ENCODE measurements around the gene PCSK4. TPM values are rescaled to one million over a fixed set of nuclear protein-coding genes. Genes with fewer than 3 reads are reported as not detected.
A peak's percentile ranks its signal among the peaks of the same experiment; 100 is the strongest.

Gene PCSK4
- total RNA-seq, 2 experiments from 2014 or later = 8.3 to 13.0 TPM

DNA sequence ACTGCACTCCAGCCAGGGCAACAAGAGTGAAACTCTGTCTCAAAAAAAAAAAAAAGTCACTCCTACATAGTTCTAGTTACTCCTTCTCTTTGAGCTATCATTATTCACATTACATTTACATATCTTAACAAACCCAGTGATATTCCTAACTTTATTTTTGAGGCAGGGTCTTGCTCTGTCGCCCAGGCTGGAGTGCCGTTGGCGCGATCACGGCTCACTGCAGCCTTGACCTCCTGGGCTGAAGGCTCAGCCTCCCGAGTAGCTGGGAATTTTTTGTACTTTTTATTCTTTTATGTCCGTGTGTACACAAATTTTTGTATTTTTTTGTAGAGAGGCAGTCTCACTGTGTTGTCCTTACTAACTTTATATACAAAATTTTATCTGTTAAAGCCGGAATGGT lies 52.5 kb downstream of the PCSK4 start:
- Histone ChIP-seq H3K9me2 (ENCODE audit: insufficient read depth, low read length) (no peaks in the 10 kb centered on the region), H3K27ac (ENCODE audit: low read depth, low read length, poor library complexity, severe bottlenecking) (peak overlapping the region; percentile 61), H4K20me1 (ENCODE audit: insufficient read depth, low read length) (peaks cover 18% of the 10 kb centered on the region), H3K4me3 (ENCODE audit: low read depth, low read length, poor library complexity, severe bottlenecking) (peak overlapping the region; percentile 96), H3K9me3 (ENCODE audit: low read length) (no peaks in the 10 kb centered on the region), H3K4me1 (ENCODE audit: insufficient read depth, low read length, poor library complexity, severe bottlenecking) (peaks cover 27% of the 10 kb centered on the region), H3K36me3 (ENCODE audit: insufficient read depth, low read length) (peaks cover 76% of the 10 kb centered on the region), H3K4me2 (ENCODE audit: low read length) (peak overlapping the region; percentile 56), H3K79me2 (ENCODE audit: insufficient read depth, low read depth, low read length) (peaks cover 34% of the 10 kb centered on the region), H2AFZ (ENCODE audit: low read length) (peak overlapping the region; percentile 54; the same call in 1 of the 2 replicates)
- ChIA-PET POLR2A (no interaction called here), CTCF (ENCODE audit: unreplicated experiment) (no interaction called here)
- intact Hi-C loops (cut with micrococcal nuclease; ENCODE audit: unreplicated experiment) = loop anchor here (1.0 to 5.0 kb wide), 2 partner anchors 30 to 160 kb away; partner anchors contain the start of genes DAZAP1 and FAM174C
- no peak for DNase-seq (ENCODE audit: low spot score)
- BruUV-seq (replicated peaks) = no TSS peak
- TF ChIP-seq, protein P1, sequence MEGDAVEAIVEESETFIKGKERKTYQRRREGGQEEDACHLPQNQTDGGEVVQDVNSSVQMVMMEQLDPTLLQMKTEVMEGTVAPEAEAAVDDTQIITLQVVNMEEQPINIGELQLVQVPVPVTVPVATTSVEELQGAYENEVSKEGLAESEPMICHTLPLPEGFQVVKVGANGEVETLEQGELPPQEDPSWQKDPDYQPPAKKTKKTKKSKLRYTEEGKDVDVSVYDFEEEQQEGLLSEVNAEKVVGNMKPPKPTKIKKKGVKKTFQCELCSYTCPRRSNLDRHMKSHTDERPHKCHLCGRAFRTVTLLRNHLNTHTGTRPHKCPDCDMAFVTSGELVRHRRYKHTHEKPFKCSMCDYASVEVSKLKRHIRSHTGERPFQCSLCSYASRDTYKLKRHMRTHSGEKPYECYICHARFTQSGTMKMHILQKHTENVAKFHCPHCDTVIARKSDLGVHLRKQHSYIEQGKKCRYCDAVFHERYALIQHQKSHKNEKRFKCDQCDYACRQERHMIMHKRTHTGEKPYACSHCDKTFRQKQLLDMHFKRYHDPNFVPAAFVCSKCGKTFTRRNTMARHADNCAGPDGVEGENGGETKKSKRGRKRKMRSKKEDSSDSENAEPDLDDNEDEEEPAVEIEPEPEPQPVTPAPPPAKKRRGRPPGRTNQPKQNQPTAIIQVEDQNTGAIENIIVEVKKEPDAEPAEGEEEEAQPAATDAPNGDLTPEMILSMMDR (conservative IDR thresholded peaks at IDR 0.05; ENCODE audit: low read length) = no peak
- no peak for TF ChIP-seq EZH2phosphoT487 (IDR thresholded peaks at IDR 0.05; ENCODE audit: borderline replicate concordance, low read depth, low read length)

DNA sequence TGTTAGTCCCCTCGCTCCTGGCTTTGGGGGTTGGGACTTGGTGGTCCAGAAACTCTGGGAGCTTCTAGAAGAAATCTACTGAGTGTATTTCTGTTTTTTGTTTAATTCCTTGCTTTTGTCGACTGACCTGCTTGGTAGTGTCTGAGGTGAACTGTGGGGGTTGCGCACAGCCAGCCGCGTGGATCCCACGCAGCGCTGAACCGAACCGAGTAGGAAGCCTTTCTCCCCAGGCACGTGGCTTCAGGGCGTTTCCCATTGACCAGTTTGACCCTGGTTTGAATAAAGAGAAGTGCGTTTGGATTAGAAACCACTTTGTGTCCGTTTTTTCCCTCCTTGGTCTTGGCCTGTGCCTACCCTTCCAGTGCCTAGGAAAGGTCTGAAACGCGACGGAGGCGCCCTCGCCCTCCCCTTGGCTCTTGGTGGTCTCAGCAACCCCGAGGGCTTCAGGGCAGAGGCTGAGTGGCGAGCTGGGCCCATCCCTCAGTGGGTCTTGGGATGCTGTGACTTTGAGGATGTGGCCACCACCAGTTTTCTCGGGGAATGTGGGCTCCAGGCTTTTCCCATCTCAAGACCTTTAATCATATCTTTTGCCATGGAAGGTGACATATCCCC lies 54.7 kb downstream of the PCSK4 start:
- Histone ChIP-seq H4K20me1 (ENCODE audit: insufficient read depth, low read length) (peaks cover 7% of the 10 kb centered on the region), H3K9me2 (ENCODE audit: insufficient read depth, low read length) (no peaks in the 10 kb centered on the region), H2AFZ (ENCODE audit: low read length) (no peak overlapping the region), H3K4me3 (ENCODE audit: low read depth, low read length, poor library complexity, severe bottlenecking) (no peak overlapping the region), H3K4me1 (ENCODE audit: insufficient read depth, low read length, poor library complexity, severe bottlenecking) (peaks cover 21% of the 10 kb centered on the region), H3K9me3 (ENCODE audit: low read length) (no peaks in the 10 kb centered on the region), H3K4me2 (ENCODE audit: low read length) (no peak overlapping the region), H3K36me3 (ENCODE audit: insufficient read depth, low read length) (peaks cover 70% of the 10 kb centered on the region), H3K27ac (ENCODE audit: low read depth, low read length, poor library complexity, severe bottlenecking) (no peak overlapping the region), H3K79me2 (ENCODE audit: insufficient read depth, low read depth, low read length) (peaks cover 23% of the 10 kb centered on the region)
- intact Hi-C loops (cut with micrococcal nuclease; ENCODE audit: unreplicated experiment) = loop anchor here (5.0 kb wide), 1 partner anchor 158 kb away; the partner anchor contains the start of gene FAM174C
- TF ChIP-seq, protein P1 (conservative IDR thresholded peaks at IDR 0.05; ENCODE audit: low read length) = no peak
- TF ChIP-seq EZH2phosphoT487 (IDR thresholded peaks at IDR 0.05; ENCODE audit: borderline replicate concordance, low read depth, low read length) = no peak
- ChIA-PET CTCF (ENCODE audit: unreplicated experiment) (no interaction called here), POLR2A (no interaction called here)
- DNase-seq (ENCODE audit: low spot score) = no peak
- BruUV-seq (replicated peaks) = no TSS peak

DNA sequence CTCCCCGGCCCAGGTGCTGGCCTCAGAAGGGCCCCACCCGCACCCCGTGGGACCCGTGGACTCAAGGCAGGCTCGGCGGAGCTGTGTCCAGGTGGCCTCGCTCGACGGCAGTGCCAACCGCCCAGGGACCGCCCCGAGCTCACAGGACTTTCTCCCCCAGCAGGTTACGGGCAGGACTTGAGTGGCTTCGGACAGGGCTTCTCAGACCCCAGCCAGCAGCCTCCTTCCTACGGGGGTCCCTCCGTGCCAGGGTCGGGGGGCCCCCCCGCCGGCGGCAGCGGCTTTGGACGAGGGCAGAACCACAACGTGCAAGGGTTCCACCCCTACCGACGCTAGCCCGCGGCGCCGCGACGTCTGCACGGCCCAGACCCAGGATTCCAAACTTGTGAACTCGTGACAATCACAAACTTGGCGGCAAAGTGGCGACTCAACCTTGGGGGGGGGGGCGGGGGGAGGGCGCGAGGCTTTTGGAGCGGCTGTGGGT lies 55.5 kb downstream of the PCSK4 start:
- POLR2A ChIA-PET = no interaction called here
- CTCF ChIA-PET (ENCODE audit: unreplicated experiment) = no interaction called here

More for the DNA sequence above, 55.5 kb downstream of the PCSK4 start:
- Histone ChIP-seq H3K36me3 (ENCODE audit: insufficient read depth, low read length) (peaks cover 70% of the 10 kb centered on the region), H4K20me1 (ENCODE audit: insufficient read depth, low read length) (peaks cover 2% of the 10 kb centered on the region; the same call in 1 of the 2 replicates), H2AFZ (ENCODE audit: low read length) (no peak overlapping the region), H3K4me2 (ENCODE audit: low read length) (no peak overlapping the region), H3K79me2 (ENCODE audit: insufficient read depth, low read depth, low read length) (peaks cover 14% of the 10 kb centered on the region), H3K4me1 (ENCODE audit: insufficient read depth, low read length, poor library complexity, severe bottlenecking) (peaks cover 13% of the 10 kb centered on the region), H3K4me3 (ENCODE audit: low read depth, low read length, poor library complexity, severe bottlenecking) (no peak overlapping the region), H3K27ac (ENCODE audit: low read depth, low read length, poor library complexity, severe bottlenecking) (no peak overlapping the region), H3K9me2 (ENCODE audit: insufficient read depth, low read length) (no peaks in the 10 kb centered on the region), H3K9me3 (ENCODE audit: low read length) (no peaks in the 10 kb centered on the region)
- BruUV-seq (replicated peaks) = no TSS peak
- intact Hi-C loops (cut with micrococcal nuclease; ENCODE audit: unreplicated experiment) = loop anchor here (5.0 kb wide), 1 partner anchor 157 kb away; the partner anchor contains the start of gene FAM174C
- no peak for DNase-seq (ENCODE audit: low spot score)
- TF ChIP-seq, protein P1 (conservative IDR thresholded peaks at IDR 0.05; ENCODE audit: low read length) = no peak
- TF ChIP-seq EZH2phosphoT487 (IDR thresholded peaks at IDR 0.05; ENCODE audit: borderline replicate concordance, low read depth, low read length) = no peak

All from OCI-LY7 (cell line).